HG03432 (cell line): ENCODE results near the gene TBC1D9B.

Experiments used
- ATAC-seq: cut with Tn5 transposase; IDR thresholded peaks from one replicate; pipeline ENCODE4 v1.9.1; 2021; ENCODE audit warnings: mild to moderate bottlenecking, moderate library complexity; ENCODE audit not compliant: unreplicated experiment

TBC1D9B gene

DNA sequence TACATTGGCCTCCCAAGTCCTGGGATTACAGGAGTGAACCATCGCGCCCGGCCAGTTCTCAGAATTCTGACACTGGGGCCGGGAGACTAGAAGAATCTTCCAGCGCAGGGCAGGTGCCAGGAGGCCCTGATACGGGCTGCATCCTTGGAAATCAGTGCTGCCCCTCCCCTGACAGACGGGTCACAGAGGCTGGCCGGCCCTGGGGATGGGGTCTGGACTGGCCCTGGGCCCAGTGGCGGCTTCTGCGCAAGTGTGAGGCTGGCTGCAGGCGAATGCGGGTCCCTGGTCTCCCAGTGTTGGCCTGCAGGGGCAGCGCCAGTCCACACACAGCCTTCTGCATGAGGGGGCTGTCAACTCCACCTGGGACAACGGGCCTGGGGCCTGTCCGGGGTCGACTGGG lies 831 bp upstream of the TBC1D9B start:
- no peak for ATAC-seq

DNA sequence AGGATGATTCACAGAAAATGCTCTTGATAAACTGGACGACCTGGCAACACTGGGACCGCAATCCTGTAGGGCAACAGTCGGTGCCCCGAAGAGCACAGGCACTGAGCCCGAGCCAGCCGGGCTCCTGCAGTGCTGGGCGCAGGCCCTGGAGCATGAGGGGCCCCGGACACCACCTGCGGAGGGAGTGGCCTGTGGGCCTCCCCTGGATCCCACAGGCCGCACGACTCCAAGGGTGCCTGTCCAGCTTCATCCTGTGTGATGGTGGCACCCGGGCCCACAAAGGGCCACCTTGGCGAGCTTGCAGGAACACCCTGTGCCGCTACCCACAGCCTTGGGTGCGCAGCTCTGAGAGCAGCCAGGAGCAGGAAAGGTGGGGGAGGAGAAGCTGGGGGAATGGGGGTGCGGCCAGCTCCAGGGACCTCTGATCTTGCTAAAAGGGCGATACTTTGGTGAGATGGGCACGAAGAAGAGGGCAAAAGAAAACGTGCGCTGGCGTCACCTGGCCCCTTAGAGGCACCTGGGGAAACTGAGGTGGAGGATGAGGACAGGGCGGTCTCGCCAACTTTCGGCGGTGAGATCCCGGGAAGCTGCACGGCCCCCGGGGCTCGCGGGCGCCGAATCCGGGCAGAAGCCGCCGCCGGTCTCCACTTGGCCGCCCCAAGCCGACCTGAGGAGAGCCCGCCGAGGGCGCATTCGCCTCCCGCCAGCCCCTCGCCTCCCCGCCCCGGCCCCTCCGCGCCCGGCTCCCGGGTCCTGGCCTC lies 722 bp downstream of the TBC1D9B start:
- peak; percentile 42 for ATAC-seq

DNA sequence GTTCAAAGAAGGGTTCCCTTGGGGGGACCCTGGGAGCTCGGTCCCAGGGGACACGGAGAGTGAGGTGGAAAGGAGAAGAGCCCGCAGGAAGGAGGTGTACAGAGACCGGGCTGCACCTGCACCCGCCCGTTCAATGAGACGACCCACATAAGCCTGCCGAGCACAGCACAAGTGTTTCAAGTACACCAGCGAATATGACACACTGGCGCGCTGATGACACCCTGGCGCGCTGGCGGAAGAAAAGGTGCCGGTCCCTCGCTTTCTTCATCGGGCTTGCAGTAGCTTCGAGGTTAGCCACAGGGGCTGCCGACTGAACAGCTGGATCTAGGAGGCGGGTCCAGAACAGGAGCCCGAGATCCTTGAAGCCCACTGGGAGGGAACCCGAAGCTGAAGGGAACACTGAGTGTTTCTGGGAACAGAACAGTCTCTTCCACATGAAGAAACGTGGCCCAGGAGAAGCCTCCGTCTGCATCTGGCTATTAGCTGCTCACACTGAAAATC lies 1.4 kb downstream of the TBC1D9B start:
- no peak for ATAC-seq

DNA sequence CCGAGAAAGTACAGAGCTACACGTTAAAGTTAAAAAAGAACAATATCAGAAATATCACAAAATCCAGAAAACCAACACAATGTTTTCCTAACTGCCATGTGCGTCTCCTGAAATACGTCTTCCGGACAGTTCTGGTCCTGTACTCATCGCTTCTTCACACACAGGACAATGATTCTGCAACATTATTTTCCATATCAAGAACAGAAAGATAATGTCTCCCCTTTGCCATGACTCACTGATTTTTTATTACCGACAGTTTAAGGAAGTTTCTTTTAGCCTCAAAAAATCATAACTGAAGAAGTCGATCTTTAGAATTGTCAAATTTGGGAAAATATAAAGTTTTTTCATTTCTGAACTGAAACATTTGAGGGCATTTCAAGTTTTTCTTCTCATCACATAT lies 2.5 kb downstream of the TBC1D9B start:
- no peak for ATAC-seq

DNA sequence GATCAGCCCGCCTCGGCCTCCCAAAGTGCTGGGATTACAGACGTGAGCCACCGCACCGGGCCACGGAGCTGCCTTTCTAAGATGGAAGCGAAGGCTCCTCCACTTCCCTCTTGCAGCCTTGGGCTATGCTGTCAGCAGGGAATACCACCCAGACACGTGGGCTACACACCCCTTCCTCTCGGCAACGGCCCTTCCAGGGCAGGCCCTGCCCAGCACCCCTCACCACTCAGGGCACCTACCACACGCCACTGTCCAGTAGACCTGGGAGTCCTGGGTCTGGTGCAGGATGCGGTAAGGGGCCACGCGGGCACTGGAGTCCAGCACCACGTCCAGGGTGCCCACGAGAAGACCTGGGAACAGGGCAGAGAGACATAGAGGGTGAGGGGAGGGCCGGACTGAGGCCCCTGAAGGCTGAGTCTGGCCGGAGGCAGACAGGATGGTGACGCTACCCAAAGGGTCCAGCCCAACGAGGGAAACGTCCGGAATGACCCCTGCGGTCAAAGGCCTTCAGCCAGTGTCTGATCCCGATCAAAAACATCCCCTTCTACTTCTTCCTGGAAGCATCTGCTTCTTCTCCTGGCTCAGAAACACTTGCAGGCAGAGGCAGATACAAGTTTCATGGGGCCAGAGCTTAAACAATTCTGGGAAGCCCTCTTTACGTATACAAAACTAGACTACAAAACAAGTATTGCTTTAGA lies 3.1 kb downstream of the TBC1D9B start:
- ATAC-seq, result no peak

DNA sequence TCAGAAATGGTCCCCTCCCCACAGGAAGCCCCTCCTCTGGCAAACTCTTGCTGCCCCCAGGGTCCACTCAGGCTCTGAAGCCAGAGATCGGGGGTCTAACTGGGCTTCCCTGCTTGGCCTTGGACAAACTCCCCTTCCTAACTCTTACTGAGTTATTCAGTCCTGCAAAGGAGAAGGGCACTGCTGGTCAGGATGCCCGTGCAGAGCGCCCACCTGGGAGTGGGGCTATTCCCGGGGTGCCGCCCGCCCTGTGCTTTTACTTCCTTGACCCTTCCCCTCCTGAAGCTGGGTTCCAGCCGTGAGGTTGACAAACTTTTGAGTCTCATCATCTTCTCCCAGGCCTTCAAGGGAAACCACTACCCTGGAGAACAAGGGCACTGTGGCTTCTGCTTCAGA lies 4.9 kb downstream of the TBC1D9B start:
- no peak for ATAC-seq

DNA sequence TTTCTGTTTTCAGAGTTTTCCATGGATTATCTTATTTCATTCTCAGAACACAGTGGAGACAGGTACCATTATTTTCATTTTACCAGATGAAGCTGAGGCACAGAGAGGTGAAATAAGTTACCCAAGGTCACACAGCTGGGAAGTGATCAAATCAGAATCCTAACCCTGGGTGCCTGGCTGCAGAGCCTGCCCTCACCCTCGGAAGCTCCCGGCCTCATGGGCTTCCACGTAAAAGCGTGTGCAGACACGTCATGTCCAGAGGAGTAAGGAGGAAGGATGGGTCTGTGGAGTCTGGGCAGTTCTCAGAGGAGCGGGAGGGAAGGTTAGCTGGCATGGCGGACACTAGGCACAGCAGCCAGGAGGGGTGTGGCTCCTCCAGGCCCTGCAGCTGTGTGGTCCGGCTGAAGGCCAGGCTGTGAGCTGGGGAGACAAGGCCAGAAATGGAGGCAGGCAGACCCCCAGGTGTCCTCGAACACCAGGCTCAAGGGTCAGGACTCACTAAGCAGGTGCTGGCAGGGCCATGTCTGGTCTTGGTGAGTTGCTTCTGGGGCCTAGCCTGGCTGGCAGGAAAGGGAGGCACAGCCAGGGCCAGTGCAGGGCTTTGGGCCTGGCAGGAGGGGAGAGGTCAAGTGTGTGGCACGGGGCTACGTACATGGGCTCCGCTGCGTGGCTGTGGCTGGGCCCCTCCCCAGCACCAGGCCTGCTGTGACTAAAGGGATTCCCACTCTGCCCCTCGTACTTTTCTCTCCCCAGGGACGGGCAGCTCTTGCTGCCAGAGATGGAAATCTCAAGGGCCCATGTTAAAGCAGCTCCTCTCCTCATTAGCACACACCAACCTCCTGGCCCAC lies 5.6 kb downstream of the TBC1D9B start:
- no peak for ATAC-seq

DNA sequence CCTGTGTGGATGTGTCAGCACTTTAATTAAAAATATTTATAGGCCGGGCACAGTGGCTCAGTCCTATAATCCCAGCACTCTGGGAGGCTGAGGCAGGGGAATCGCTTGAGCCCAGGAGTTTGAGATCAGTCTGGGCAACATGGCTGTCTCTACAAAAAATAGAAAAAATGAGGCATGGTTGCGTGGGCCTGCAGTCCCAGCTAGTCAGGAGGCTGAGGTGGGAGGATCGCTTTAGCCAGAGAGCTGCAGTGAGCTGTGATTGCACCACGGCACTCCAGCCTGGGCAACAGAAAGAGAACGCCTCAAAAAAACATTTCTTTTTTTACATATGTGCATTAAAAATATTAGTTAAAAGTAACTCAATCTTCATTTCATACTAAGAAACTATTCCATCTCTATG lies 6.2 kb downstream of the TBC1D9B start:
- ATAC-seq, result no peak

DNA sequence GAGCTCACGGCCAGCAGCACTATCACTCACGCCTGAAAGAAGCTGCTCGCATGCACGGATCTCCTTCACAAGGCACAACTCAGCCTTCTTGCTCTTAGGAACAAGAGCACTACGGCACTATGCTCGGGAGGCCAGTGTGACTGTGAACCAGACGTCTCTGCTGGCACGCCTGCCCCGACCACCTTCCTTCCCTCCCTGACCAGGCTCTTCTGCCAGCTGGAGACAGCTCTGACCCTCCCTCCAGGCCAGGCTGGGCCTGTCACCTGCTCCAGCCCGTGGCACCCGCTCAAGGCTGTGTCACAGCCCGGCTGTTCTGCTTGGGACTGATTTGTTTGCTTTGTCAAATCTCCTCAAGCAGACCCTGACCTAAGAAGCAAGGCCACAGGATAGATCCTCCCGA lies 7.0 kb downstream of the TBC1D9B start:
- ATAC-seq, result no peak

DNA sequence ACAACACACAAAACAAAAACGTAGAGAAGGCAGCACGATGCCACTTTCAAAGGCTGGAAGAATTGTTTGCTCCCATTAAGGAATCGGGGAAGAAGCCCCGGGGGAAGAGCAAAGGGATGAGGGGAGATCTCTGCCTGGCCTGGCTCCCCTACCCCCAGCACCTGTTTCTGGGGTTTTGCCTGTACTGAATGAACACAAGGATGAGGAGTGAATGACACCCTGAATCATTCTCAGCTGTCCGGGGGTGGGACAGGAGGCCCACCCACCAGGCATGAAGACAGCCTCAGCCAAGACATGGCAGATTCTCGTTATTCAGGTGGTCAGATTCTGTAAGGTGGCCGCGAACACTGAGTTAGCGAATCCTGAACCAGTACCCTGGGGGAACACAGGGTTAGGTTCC lies 7.5 kb downstream of the TBC1D9B start:
- ATAC-seq, result no peak

DNA sequence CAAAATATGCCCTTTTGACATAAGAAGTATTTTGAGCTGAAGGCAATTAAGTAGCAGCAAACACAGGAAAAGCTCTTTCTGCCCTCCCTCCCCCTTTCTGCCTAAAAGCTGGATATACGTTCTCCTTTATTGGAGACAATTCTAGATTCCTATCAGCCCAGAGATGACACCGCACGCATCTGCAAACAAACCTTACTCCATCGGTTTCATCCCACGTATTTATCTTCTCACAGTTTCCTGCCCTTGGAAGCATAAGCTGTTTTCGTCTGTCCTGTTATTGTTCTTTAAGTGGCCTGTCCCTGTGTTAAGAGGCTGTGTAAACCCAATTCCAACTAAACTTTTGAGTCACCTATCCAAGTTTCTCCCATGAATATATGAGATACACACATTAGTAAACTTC lies 11.8 kb downstream of the TBC1D9B start:
- ATAC-seq, result no peak

DNA sequence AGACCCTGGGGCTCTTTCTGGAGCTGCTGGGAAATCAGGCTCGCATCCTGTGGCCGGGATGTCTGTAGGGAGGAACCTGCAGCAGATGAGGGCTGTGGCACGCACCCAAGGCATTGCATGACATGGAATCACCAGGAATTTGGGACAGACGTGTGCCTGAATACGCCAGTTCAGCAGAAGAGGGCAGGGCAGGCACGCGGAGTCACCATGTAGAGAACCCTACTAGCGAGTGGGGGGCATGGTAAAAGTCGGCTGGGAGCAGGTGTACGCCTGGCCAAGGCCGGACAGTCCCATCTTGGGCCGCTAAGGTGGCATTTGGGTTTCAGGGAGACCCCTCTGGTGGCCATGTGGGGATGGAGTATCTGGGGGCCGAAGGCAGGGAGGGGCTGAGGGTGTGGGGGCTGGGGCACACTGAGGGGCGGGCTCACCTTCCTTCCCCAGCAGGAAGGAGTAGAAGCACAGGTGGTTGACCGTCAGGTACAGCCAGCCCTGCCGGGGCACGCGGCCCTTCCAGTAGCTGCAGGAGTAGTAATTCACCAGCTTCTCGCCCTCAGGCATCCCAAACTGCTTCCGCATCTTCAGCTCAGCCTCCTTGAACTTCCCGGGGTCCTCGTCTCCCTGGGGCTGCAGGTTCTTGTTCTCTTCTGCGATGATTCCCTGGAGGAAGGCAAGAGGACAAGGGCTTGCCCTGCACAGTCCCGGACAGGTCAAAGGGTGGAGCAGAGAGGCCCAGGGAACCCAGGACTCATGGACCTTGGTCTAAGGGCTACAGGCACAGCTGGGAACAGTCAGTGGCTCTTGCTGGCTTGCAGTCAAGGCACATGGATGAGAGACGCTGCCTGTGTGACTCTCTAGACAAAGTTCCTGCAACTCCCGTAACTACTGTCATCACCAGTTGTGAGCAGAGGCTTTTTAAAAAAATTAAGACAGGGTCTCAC lies 13.5 kb downstream of the TBC1D9B start:
- ATAC-seq, result no peak

DNA sequence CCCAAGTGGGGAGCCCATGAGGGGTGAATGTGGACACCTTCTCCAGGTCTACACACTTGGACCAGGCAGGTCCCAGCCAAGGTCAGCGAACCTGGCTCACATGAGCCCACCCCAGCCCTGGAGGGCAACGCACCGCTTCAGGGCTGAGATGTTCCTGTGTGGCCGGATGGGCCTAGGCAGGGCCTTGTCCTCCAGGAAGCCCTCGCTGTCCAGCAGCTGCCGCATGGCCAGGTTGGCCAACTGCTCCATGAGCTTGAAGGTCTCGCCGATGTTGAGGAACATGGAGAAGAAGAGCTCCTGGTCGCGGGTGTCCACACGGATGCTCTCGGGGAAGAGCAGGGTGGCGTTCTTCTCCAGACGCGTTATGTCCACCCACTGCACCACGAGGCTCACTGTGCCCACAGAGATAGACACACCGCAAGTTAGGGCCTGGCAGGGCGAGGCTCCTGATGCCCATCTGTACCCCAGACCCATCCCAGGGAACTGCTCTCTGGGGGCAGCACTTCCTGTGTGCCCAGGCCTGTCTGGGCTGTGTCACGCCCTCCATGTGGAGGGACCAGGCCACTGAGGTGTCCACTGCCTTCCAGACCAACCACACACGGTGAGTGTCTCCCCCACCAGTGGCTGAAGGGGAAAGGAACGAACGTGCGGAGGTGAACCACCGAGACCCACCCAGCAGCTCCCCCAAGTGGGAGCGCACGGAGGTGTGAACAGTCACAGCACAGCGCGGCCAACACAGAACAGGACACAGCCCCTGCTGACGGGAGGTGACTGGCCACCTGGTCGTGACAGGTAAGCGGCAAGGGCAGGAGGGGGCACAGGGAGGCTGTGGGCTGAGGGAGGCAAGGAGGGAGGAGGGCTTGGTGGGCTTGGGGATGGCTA lies 14.4 kb downstream of the TBC1D9B start:
- no peak for ATAC-seq

DNA sequence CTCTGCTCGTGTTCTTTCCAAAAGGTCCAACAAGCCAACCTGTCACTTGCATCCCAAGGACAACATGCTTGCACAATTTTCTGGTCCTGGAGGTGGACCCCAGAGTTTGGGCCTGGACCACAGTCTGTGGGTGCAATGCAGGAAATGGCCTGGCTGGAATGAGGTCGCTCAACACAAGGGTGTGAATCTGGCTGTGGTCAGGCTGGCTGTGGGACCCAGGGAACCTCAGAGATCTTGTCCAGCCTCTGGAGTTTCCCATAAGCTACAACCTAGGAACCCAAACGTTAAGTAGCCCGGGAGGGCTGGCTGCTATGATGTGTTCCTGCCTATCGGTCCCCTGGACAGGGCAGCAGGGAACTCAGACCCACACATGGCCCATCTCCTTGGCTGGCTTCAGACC lies 15.4 kb downstream of the TBC1D9B start:
- ATAC-seq, result no peak

DNA sequence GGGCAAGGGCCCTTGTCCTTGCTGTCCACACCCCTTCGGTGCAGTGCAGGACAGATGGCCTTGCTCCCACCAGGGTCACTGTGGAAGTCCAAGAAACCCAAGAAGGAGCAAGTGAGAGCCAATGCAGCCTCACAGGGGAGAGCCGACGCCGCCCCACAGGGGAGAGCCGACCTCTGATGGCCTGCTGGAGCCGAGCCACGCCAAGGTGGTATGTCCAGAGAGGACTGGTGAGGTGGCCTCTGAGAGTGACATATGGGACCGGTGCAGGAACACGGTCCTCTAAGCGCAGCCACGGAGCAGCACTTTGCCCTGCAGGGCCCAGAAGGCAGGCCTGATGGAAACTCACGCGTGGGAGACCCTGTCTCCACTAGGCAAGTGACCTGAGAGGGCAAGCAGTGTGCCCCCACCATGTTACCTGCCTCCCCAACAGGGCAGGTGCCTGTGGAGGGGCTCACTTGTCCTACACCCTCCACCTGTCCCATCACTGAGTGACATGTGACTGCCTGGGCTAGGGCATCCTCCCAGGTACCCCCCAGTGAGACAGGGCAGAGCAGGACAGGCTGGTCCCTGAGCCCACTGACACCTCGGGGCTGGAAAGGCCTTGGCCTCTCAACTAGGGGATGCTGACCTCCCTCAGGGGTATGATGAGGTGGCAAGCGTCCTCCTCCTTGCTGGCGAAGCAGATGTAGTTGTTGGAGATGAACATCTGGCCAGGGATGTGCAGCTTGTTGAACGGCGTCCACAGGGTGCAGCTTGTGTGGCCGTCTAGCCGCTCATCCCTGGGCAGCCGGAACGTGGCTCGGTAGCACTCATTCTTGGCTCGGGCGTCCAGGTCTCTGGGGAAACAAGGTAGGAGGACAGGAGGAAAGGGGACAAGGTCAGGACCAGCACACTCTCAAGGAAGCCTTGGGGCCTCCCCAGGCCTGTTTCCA lies 16.7 kb downstream of the TBC1D9B start:
- ATAC-seq, result no peak

DNA sequence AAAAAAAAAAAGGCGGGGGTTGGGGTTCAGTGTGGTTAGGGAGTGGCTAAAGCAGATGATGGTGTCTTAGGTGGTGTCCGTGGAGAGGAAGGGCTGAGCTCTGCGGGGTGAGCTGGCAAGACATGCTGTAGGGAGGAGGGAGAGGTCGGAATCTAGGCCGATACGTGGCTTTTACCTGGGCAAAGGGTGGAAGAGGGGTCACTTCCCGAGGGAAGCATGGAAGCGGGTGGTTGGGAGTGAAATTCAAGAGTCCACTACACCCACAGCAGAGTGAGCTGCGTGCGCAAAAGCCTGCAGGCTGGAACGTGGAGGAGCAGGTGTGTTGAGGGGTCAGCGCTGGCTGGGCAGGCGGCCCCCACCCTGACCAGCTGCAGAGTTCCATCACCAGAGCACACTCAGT lies 17.8 kb downstream of the TBC1D9B start:
- ATAC-seq, result no peak

DNA sequence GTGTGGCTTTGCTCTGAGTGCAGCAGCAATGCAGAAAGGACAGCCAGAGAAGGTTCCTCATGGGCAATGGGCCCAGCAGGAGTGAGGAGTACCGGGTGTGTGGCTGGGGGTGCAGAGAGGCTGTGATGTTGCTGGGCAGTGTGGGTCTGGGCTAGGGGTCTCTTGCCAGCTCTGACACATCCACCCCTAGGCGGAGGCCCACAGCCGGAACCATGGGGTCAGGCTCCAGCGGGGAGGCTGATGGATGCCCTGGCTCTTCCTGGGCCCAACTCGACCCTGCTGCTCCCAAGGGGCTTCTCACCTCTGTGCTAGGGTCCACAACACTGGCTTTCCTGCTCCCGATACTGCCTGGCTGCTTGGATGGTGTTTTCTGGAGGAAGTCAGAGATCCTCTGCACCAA lies 19.9 kb downstream of the TBC1D9B start:
- ATAC-seq, result no peak

DNA sequence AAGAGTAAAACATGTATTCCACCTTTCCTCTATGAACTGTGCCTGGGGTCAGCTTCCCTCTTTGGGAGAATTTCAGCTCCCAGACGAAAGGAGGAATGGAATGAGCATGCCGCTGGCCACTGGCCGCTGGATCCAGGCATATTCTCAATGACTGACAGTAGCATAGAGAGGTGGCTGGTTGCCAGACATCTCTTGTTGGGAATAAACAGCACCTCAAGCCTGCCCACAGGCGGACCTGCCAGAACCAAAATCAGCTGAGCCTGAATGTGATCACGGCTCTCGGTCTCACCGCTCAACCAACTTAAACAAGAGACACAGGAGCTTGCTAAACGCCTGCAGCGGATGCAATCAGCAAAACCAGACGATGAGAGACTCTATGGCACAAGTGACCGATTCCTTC lies 20.6 kb downstream of the TBC1D9B start:
- no peak for ATAC-seq
